Neural cell (in vitro differentiated cells): ENCODE measurements around the gene EIF3I.

Source experiments
- CTCF ChIP-seq: fragments of 450-650 bp; IDR thresholded peaks from 2 replicates; pipeline ENCODE4 v1.5.1; 2014; ENCODE audit warnings: antibody characterized with exemption, mild to moderate bottlenecking, moderate library complexity; ENCODE audit not compliant: poor library complexity, severe bottlenecking
- EP300 ChIP-seq: fragments of 450-650 bp; conservative IDR thresholded peaks from 2 replicates; pipeline ENCODE4 v1.6.1; 2014; ENCODE audit warnings: antibody characterized with exemption, mild to moderate bottlenecking, moderate library complexity; ENCODE audit not compliant: poor library complexity, severe bottlenecking
- RAD21 ChIP-seq: fragments of 450-650 bp; conservative IDR thresholded peaks from 2 replicates; pipeline ENCODE4 v1.6.1; 2014; ENCODE audit warnings: antibody characterized with exemption, mild to moderate bottlenecking, moderate library complexity

DNA sequence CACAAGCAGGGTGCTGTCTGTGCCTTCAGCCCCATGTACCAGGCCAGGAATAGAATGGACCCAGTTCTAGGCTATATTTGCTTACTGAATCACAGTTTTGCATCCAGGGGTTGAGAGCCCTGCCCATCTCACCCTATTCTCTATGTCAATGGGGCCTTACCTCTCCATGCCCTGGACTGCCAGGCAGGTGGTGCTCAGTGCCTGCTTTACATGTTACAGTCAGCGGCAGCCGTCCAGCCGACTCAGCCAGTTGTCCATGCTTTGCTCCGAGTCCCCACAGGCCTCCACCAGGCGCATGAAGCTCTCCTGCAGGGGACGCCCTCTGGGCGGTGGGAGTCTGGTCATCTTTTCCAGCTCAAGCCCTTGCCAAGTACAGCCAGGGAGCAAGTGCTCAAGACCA, 12.6 kb downstream of the EIF3I start:
- no peak for TF ChIP-seq CTCF
- TF ChIP-seq RAD21, result no peak
- TF ChIP-seq EP300, result no peak
